Smooth muscle cell (in vitro differentiated cells): ENCODE data around the gene ATAD2B. TPM values are rescaled to one million over a fixed set of nuclear protein-coding genes. Genes with fewer than 3 reads are reported as not detected.

Experiments
- DNase-seq: peaks from one replicate; lab custom pipeline; 2025; ENCODE audit not compliant: unreplicated experiment; lab: John Stamatoyannopoulos, UW
- H2AFZ ChIP-seq: fragments of 200-600 bp; sonication (generic); 2 replicates; pipeline ENCODE4 v1.6.0; 2016; ENCODE audit warnings: antibody characterized with exemption, low read depth, mild to moderate bottlenecking
- H3F3A ChIP-seq: fragments of 200-600 bp; sonication (generic); 2 replicates; pipeline ENCODE4 v1.6.0; 2017; ENCODE audit warnings: antibody characterized with exemption, low read depth
- H3K27ac ChIP-seq: fragments of 200-600 bp; sonication (generic); 2 replicates; pipeline ENCODE4 v1.5.1; 2016; ENCODE audit warnings: low read depth, mild to moderate bottlenecking
- H3K27me3 ChIP-seq: fragments of 200-600 bp; sonication (generic); 2 replicates; pipeline ENCODE4 v1.6.1; 2016; ENCODE audit warnings: low read depth, mild to moderate bottlenecking
- H3K36me3 ChIP-seq: fragments of 200-600 bp; sonication (generic); 2 replicates; pipeline ENCODE4 v1.5.1; 2016; ENCODE audit warnings: low read depth
- H3K4me1 ChIP-seq: fragments of 200-600 bp; sonication (generic); 2 replicates; pipeline ENCODE4 v1.5.1; 2016; ENCODE audit warnings: low read depth
- H3K4me2 ChIP-seq: fragments of 200-600 bp; sonication (generic); 2 replicates; pipeline ENCODE4 v1.6.0; 2016; ENCODE audit warnings: mild to moderate bottlenecking
- H3K4me3 ChIP-seq: fragments of 200-600 bp; sonication (generic); 2 replicates; pipeline ENCODE4 v1.5.1; 2016; ENCODE audit warnings: mild to moderate bottlenecking
- H3K79me2 ChIP-seq: fragments of 200-600 bp; sonication (generic); 2 replicates; pipeline ENCODE4 v1.6.0; 2016; ENCODE audit warnings: low read depth, mild to moderate bottlenecking
- H3K9ac ChIP-seq: fragments of 200-600 bp; sonication (generic); 2 replicates; pipeline ENCODE4 v1.6.0; 2016; ENCODE audit warnings: low read depth
- H3K9me3 ChIP-seq: fragments of 200-600 bp; sonication (generic); replicated peaks from 2 replicates; pipeline ENCODE4 v1.5.1; 2016; ENCODE audit warnings: low read depth
- H4K20me1 ChIP-seq: fragments of 200-600 bp; sonication (generic); 2 replicates; pipeline ENCODE4 v1.6.0; 2016; ENCODE audit warnings: low read depth
- WGBS: methylation state at CpG from one replicate; pipeline ENCODE4 v1.1.7; 2016; ENCODE audit warnings: low lambda C conversion rate; 5-methylcytosine and 5-hydroxymethylcytosine counted together
- polyA plus RNA-seq: library from polyadenylated mRNA; unstranded; fragments of >200 nt; fragmentation: Nextera tagmentation; extraction: Ambion mirVana; gene quantifications from 2 replicates; pipeline ENCODE4 v1.2.1, GENCODE V29; 2016
- total RNA-seq: library from RNA; depleted of rRNA; stranded (reverse); fragments of >200 nt; gene quantifications from 2 replicates; pipeline ENCODE4 v1.2.3, GENCODE V29; 2014
- TF ChIP-seq, protein P1 (sequence below): fragments of 200-600 bp; sonication (generic); IDR thresholded peaks from 2 replicates; pipeline ENCODE4 v1.5.1; 2017; ENCODE audit warnings: borderline replicate concordance, mild to moderate bottlenecking, antibody characterized with exemption; ENCODE audit not compliant: insufficient read depth, poor library complexity, severe bottlenecking

ATAD2B gene
- total and polyA plus RNA-seq, 2 experiments from 2014 or later = 6.2 to 17.5 TPM

DNA sequence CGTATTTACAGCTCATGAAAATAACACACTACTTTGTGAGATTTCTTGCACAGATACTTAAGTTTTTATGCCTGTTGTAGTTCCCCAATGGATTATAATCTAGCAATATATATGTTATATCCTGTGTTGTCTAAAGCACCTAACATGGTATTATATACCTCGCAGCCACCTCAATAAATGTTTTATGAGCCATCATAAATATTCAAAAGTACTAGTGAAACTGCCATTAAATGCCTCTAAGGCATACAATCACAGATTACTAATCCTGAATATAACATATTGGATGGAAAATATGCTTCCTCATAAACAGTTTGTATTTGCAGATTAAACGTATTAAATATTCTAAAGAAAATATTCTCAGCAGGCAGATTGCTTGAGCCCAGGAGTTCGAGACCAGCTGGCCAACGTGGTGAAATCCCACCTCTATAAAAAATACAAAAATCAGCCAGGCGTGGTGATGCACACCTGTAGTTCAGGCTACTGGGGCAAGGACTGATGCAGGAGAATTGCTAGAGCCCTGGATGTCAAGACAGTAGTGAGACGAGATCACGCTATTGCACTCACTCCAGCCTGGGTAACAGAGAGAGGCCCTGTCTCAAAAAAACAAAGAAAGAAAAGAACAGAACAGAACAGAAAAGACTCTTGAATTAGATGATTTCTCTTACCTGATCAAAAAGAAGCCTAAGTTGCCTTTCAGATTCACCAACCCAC, 64.1 kb downstream of the ATAD2B start:
- Histone ChIP-seq H2AFZ (no peak overlapping the region), H3K27me3 (no peaks in the 10 kb centered on the region), H3K27ac (no peak overlapping the region), H3K36me3 (peaks cover 4% of the 10 kb centered on the region), H3K4me2 (no peak overlapping the region), H3K79me2 (no peaks in the 10 kb centered on the region), H3K4me1 (no peaks in the 10 kb centered on the region), H3K9me3 (no peaks in the 10 kb centered on the region), H3K4me3 (no peak overlapping the region), H3F3A (no peaks in the 10 kb centered on the region), H3K9ac (no peak overlapping the region), H4K20me1 (no peaks in the 10 kb centered on the region)
- 92% methylated on average over 8 of the region's 8 CpGs for WGBS
- TF ChIP-seq, protein P1, sequence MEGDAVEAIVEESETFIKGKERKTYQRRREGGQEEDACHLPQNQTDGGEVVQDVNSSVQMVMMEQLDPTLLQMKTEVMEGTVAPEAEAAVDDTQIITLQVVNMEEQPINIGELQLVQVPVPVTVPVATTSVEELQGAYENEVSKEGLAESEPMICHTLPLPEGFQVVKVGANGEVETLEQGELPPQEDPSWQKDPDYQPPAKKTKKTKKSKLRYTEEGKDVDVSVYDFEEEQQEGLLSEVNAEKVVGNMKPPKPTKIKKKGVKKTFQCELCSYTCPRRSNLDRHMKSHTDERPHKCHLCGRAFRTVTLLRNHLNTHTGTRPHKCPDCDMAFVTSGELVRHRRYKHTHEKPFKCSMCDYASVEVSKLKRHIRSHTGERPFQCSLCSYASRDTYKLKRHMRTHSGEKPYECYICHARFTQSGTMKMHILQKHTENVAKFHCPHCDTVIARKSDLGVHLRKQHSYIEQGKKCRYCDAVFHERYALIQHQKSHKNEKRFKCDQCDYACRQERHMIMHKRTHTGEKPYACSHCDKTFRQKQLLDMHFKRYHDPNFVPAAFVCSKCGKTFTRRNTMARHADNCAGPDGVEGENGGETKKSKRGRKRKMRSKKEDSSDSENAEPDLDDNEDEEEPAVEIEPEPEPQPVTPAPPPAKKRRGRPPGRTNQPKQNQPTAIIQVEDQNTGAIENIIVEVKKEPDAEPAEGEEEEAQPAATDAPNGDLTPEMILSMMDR = no peak
- DNase-seq = no peak

DNA sequence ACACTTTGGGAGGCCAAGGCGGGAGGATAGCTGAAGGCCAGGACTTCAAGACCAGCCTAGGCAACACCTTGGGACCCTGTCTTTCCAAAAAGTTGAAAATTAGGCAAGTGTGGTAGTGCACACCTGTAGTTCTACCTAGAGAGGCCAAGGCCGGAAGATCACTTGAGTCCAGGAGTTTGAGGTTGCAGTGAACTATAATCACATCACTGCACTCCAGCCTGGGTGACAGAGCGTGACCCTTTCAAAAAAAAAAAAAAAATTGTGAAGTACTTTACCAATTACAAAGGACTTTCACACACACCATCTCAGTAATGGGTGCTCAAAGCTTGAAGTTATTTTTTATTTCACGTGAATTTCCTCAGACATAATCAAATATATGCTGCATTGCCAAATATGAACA, 65.0 kb downstream of the ATAD2B start:
- H2AFZ ChIP-seq = no peak overlapping the region
- no peaks in the 10 kb centered on the region for H3K79me2 ChIP-seq
- H3F3A ChIP-seq = no peaks in the 10 kb centered on the region
- WGBS = 96% methylated on average over 4 of the region's 4 CpGs
- peaks cover 6% of the 10 kb centered on the region for H3K36me3 ChIP-seq
- TF ChIP-seq, protein P1 = no peak
- H3K27me3 ChIP-seq = no peaks in the 10 kb centered on the region
- H3K4me2 ChIP-seq = no peak overlapping the region
- no peaks in the 10 kb centered on the region for H3K9me3 ChIP-seq
- no peaks in the 10 kb centered on the region for H4K20me1 ChIP-seq
- no peaks in the 10 kb centered on the region for H3K4me1 ChIP-seq
- no peak overlapping the region for H3K27ac ChIP-seq
- no peak overlapping the region for H3K4me3 ChIP-seq
- no peak overlapping the region for H3K9ac ChIP-seq
- no peak for DNase-seq

DNA sequence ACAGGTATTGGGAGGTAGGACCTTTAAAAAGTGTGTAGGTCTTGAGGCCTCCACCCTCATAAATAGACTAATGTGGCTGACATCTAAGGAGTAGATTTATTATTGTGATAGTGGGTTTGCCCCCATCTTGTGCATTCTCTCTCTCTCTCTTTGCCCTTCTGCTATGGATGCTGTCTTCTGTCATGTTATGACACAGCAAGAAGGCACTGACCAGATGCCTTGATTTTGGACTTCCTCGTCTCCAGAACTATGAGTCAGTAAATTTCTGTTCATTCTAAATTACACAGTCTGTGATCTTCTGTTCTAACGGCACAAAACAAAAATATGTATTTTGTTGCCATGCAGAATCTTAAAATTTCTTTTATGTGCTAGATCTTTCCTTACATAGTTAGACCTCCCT, 66.9 kb downstream of the ATAD2B start:
- H3K9ac ChIP-seq = no peak overlapping the region
- H3K27me3 ChIP-seq = no peaks in the 10 kb centered on the region
- no peak overlapping the region for H3K27ac ChIP-seq
- H2AFZ ChIP-seq = no peak overlapping the region
- H3F3A ChIP-seq = no peaks in the 10 kb centered on the region
- H3K79me2 ChIP-seq = no peaks in the 10 kb centered on the region
- no peaks in the 10 kb centered on the region for H3K9me3 ChIP-seq
- no peaks in the 10 kb centered on the region for H4K20me1 ChIP-seq
- H3K36me3 ChIP-seq = peaks cover 10% of the 10 kb centered on the region
- no peak for DNase-seq
- WGBS = 43% methylated on average over 2 of the region's 2 CpGs
- TF ChIP-seq, protein P1 = no peak
- no peak overlapping the region for H3K4me2 ChIP-seq
- H3K4me3 ChIP-seq = no peak overlapping the region
- H3K4me1 ChIP-seq = no peaks in the 10 kb centered on the region

DNA sequence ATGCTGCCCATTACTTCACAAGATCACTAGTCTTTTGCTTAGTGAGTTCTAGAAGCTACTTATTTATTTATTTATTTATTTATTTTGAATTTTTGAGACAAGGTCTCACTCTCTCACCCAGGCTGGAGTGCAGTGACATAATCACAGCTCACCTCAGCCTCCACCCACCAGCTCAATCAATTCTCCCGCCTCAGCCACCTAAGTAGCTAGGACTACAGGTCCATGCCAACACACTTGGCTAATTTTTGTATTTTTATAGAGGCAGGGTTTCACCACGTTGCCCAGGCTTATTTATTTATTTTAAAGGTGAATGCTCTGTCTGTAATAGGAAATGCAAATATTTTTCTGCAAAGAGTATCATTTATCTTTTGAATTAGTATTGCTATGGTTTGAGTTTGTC, 67.7 kb downstream of the ATAD2B start:
- Histone ChIP-seq H3K4me3 (no peak overlapping the region), H3K36me3 (peaks cover 10% of the 10 kb centered on the region), H3K79me2 (no peaks in the 10 kb centered on the region), H3K27ac (no peak overlapping the region), H2AFZ (no peak overlapping the region), H3K9me3 (no peaks in the 10 kb centered on the region), H4K20me1 (no peaks in the 10 kb centered on the region), H3K4me2 (no peak overlapping the region), H3K9ac (no peak overlapping the region), H3K27me3 (no peaks in the 10 kb centered on the region), H3K4me1 (no peaks in the 10 kb centered on the region), H3F3A (no peaks in the 10 kb centered on the region)
- TF ChIP-seq, protein P1 = no peak
- 97% methylated on average over 2 of the region's 2 CpGs for WGBS
- no peak for DNase-seq
